ENCODE data around the gene TRMO.

Gene TRMO

DNA sequence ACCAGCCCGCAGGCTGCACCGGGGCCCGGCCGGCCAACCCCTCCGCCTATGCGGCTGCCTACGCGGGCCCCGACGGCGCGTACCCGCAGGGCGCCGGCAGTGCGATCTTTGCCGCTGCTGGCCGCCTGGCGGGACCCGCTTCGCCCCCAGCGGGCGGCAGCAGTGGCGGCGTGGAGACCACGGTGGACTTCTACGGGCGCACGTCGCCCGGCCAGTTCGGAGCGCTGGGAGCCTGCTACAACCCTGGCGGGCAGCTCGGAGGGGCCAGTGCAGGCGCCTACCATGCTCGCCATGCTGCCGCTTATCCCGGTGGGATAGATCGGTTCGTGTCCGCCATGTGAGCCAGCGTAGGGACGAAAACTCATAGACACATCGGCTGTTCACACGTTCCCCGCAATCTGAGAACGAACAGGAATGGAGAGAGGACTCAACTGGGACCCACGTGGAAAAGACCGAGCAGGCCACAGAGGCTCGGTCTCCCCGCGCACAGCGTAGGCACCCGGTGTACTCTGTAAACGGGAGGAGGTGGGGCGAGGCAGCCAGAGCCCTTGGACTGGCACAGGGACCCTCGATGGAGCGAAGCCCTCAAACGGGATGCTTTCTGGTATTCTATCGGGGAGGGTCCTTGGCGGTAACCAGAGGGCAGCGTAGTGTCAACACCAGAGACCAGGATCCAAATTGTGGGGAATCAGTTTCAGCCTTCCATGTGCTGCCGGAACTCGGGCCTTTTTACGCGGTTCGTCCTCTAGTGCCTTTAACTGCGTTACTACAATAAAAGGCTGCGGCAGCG lies 67.4 kb downstream of the TRMO start:
- TF ChIP-seq NFIC (IDR thresholded peaks at IDR 0.05) (no peak), EGR1 (IDR thresholded peaks at IDR 0.05) (no peak), TAF1 (IDR thresholded peaks at IDR 0.05; ENCODE audit: low read depth) (no peak), FOXM1 (IDR thresholded peaks at IDR 0.05; ENCODE audit: borderline replicate concordance, low read depth) (no peak), EP300 (IDR thresholded peaks at IDR 0.05; ENCODE audit: borderline replicate concordance) (no peak), CREB1 (IDR thresholded peaks at IDR 0.05; ENCODE audit: low read depth) (no peak), ZBTB7A (IDR thresholded peaks at IDR 0.05; ENCODE audit: low read depth) (no peak), YY1 (IDR thresholded peaks at IDR 0.05; ENCODE audit: low read depth) (no peak), RAD21 (IDR thresholded peaks at IDR 0.05; ENCODE audit: low read depth) (no peak), TCF12 (IDR thresholded peaks at IDR 0.05; ENCODE audit: low read depth) (no peak), CEBPB (IDR thresholded peaks at IDR 0.05) (no peak), TEAD4 (IDR thresholded peaks at IDR 0.05) (no peak)
- TF ChIP-seq, protein P1, sequence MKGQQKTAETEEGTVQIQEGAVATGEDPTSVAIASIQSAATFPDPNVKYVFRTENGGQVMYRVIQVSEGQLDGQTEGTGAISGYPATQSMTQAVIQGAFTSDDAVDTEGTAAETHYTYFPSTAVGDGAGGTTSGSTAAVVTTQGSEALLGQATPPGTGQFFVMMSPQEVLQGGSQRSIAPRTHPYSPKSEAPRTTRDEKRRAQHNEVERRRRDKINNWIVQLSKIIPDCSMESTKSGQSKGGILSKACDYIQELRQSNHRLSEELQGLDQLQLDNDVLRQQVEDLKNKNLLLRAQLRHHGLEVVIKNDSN (IDR thresholded peaks at IDR 0.05): no peak
- TF ChIP-seq, protein P2, sequence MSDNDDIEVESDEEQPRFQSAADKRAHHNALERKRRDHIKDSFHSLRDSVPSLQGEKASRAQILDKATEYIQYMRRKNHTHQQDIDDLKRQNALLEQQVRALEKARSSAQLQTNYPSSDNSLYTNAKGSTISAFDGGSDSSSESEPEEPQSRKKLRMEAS (IDR thresholded peaks at IDR 0.05): no peak
- TF ChIP-seq, protein P3, sequence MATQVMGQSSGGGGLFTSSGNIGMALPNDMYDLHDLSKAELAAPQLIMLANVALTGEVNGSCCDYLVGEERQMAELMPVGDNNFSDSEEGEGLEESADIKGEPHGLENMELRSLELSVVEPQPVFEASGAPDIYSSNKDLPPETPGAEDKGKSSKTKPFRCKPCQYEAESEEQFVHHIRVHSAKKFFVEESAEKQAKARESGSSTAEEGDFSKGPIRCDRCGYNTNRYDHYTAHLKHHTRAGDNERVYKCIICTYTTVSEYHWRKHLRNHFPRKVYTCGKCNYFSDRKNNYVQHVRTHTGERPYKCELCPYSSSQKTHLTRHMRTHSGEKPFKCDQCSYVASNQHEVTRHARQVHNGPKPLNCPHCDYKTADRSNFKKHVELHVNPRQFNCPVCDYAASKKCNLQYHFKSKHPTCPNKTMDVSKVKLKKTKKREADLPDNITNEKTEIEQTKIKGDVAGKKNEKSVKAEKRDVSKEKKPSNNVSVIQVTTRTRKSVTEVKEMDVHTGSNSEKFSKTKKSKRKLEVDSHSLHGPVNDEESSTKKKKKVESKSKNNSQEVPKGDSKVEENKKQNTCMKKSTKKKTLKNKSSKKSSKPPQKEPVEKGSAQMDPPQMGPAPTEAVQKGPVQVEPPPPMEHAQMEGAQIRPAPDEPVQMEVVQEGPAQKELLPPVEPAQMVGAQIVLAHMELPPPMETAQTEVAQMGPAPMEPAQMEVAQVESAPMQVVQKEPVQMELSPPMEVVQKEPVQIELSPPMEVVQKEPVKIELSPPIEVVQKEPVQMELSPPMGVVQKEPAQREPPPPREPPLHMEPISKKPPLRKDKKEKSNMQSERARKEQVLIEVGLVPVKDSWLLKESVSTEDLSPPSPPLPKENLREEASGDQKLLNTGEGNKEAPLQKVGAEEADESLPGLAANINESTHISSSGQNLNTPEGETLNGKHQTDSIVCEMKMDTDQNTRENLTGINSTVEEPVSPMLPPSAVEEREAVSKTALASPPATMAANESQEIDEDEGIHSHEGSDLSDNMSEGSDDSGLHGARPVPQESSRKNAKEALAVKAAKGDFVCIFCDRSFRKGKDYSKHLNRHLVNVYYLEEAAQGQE (IDR thresholded peaks at IDR 0.05; ENCODE audit: low read depth): no peak
